ENCODE data around the gene MED12L.

GRCh38 chr3:151480492-151480891, 395.0 kb downstream of the MED12L start:
- no peak for TF ChIP-seq ZNF217 (IDR thresholded peaks at IDR 0.05)
- no peak for TF ChIP-seq TARDBP (IDR thresholded peaks at IDR 0.05; ENCODE audit: borderline replicate concordance)
- TF ChIP-seq E4F1 (IDR thresholded peaks at IDR 0.05; ENCODE audit: borderline replicate concordance, partially characterized antibody): no peak
- TF ChIP-seq ZNF274 (IDR thresholded peaks at IDR 0.05; ENCODE audit: insufficient read depth, insufficient read length): no peak
- no peak for TF ChIP-seq TCF7 (IDR thresholded peaks at IDR 0.05; ENCODE audit: borderline replicate concordance)
- TF ChIP-seq CTCF (IDR thresholded peaks at IDR 0.05 in 2 of 3, conservative IDR thresholded peaks at IDR 0.05 in 1 of 3; ENCODE audit: control insufficient read depth in 2 of 3, extremely low read depth in 1 of 3, insufficient read depth in 1 of 3, low read depth in 3 of 3, low read length in 3 of 3): no peak
- no peak for TF ChIP-seq SMC3 (IDR thresholded peaks at IDR 0.05; ENCODE audit: borderline replicate concordance, low read length)
- no peak for TF ChIP-seq RELA (IDR thresholded peaks at IDR 0.05; ENCODE audit: borderline replicate concordance, partially characterized antibody)
- TF ChIP-seq POLR2A (IDR thresholded peaks at IDR 0.05; ENCODE audit: low read depth, low read length): no peak
- no peak for TF ChIP-seq POLR2AphosphoS5 (IDR thresholded peaks at IDR 0.05; ENCODE audit: low read length)

All from GM12878 (cell line).